DMS79 (cell line): ENCODE measurements around the gene SLC30A5.
A peak's percentile ranks its signal among the peaks of the same experiment; 100 is the strongest.
"Not testable (repeated sequence)": the region's sequence is repeated elsewhere in the genome, so short reads cannot be mapped to it uniquely, and the experiment has no call there.

ENCODE experiments used
- DNase-seq: peaks from one replicate; lab custom pipeline; 2025; lab: John Stamatoyannopoulos, UW

SLC30A5 gene

GRCh38 chr5:69093771-69094482 is at the start of gene SLC30A5:
Gene SLC30A5 (plus strand): TSS chr5:69094014. CDS start chr5:69094256, 242 bp downstream.
- DNase-seq: peak; percentile 85

- not testable (repeated sequence) for DNase-seq
Measured at GRCh38 chr5:69045213-69045612, 48.6 kb upstream of the SLC30A5 start.

GRCh38 chr5:69046375-69046957 is 47.3 kb upstream of the SLC30A5 start:
- DNase-seq: no peak

- DNase-seq: no peak
Measured at GRCh38 chr5:69048230-69048629, 45.6 kb upstream of the SLC30A5 start.

GRCh38 chr5:69049151-69049550 is 44.7 kb upstream of the SLC30A5 start:
- no peak for DNase-seq

- no peak for DNase-seq
Measured at GRCh38 chr5:69049796-69050195, 44.0 kb upstream of the SLC30A5 start.

GRCh38 chr5:69050214-69050613 is 43.6 kb upstream of the SLC30A5 start:
- no peak for DNase-seq

- DNase-seq: no peak
Measured at GRCh38 chr5:69052181-69052580, 41.6 kb upstream of the SLC30A5 start.

- no peak for DNase-seq
Measured at GRCh38 chr5:69074664-69075521, 18.9 kb upstream of the SLC30A5 start.

GRCh38 chr5:69075522-69076179 is 18.2 kb upstream of the SLC30A5 start:
- no peak for DNase-seq

GRCh38 chr5:69078921-69079540 is 14.8 kb upstream of the SLC30A5 start:
- DNase-seq: no peak

- DNase-seq: no peak
Measured at GRCh38 chr5:69079556-69079955, 14.3 kb upstream of the SLC30A5 start.

- no peak for DNase-seq
Measured at GRCh38 chr5:69083412-69083811, 10.4 kb upstream of the SLC30A5 start.

GRCh38 chr5:69084195-69084594 is 9.6 kb upstream of the SLC30A5 start:
- DNase-seq: no peak

GRCh38 chr5:69084903-69085302 is 8.9 kb upstream of the SLC30A5 start:
- no peak for DNase-seq

GRCh38 chr5:69086206-69086605 is 7.6 kb upstream of the SLC30A5 start:
- no peak for DNase-seq

GRCh38 chr5:69088006-69088405 is 5.8 kb upstream of the SLC30A5 start:
- DNase-seq: not testable (repeated sequence)

- DNase-seq: no peak
Measured at GRCh38 chr5:69090158-69090557, 3.7 kb upstream of the SLC30A5 start.

GRCh38 chr5:69091771-69092170 is 2.0 kb upstream of the SLC30A5 start:
- no peak for DNase-seq

GRCh38 chr5:69092969-69093368 is 845 bp upstream of the SLC30A5 start:
- no peak for DNase-seq

- no peak for DNase-seq
Measured at GRCh38 chr5:69099302-69099701, 5.5 kb downstream of the SLC30A5 start.

- DNase-seq: no peak
Measured at GRCh38 chr5:69103521-69103920, 9.7 kb downstream of the SLC30A5 start.
